ENCODE data around the gene TMEM89.

TMEM89 gene

GRCh38 chr3:48637305-48637704 lies 15.7 kb upstream of the TMEM89 start:
- Histone ChIP-seq H3K27ac (ENCODE audit: low read length) (no peak overlapping the region), H3K9me3 (ENCODE audit: control insufficient read depth, low read depth, low read length) (no peaks in the 10 kb centered on the region), H3K36me3 (ENCODE audit: control insufficient read depth, low read depth, low read length) (peaks cover 10% of the 10 kb centered on the region), H3K4me3 (ENCODE audit: low read length) (no peak overlapping the region), H3K9ac (ENCODE audit: low read length) (no peak overlapping the region), H3K27me3 (ENCODE audit: control insufficient read depth, insufficient read depth, low read length) (no peaks in the 10 kb centered on the region), H3K4me1 (ENCODE audit: control insufficient read depth, low read depth, low read length) (peaks cover 16% of the 10 kb centered on the region)

GRCh38 chr3:48636149-48636655 lies 14.6 kb upstream of the TMEM89 start:
- Histone ChIP-seq H3K4me3 (ENCODE audit: low read length) (peak overlapping the region; percentile 53), H3K9ac (ENCODE audit: low read length) (peak overlapping the region; percentile 61), H3K27me3 (ENCODE audit: control insufficient read depth, insufficient read depth, low read length) (no peaks in the 10 kb centered on the region), H3K4me1 (ENCODE audit: control insufficient read depth, low read depth, low read length) (peaks cover 16% of the 10 kb centered on the region), H3K9me3 (ENCODE audit: control insufficient read depth, low read depth, low read length) (no peaks in the 10 kb centered on the region), H3K27ac (ENCODE audit: low read length) (no peak overlapping the region), H3K36me3 (ENCODE audit: control insufficient read depth, low read depth, low read length) (peaks cover 19% of the 10 kb centered on the region)

GRCh38 chr3:48635222-48636021 lies 13.9 kb upstream of the TMEM89 start, which contains the start of gene SLC26A6:
SLC26A6 (minus strand) TSS chr3:48635461; CDS start chr3:48635393, 68 bp downstream.
- Histone ChIP-seq H3K9ac (ENCODE audit: low read length) (peak within 1 kb of the TSS; percentile 61), H3K9me3 (ENCODE audit: control insufficient read depth, low read depth, low read length) (no peaks in the 10 kb centered on the region), H3K4me1 (ENCODE audit: control insufficient read depth, low read depth, low read length) (peaks cover 16% of the 10 kb centered on the region), H3K27me3 (ENCODE audit: control insufficient read depth, insufficient read depth, low read length) (no peaks in the 10 kb centered on the region), H3K36me3 (ENCODE audit: control insufficient read depth, low read depth, low read length) (peaks cover 27% of the 10 kb centered on the region), H3K4me3 (ENCODE audit: low read length) (peak within 1 kb of the TSS; percentile 53), H3K27ac (ENCODE audit: low read length) (no peak within 1 kb of the TSS)

DNA sequence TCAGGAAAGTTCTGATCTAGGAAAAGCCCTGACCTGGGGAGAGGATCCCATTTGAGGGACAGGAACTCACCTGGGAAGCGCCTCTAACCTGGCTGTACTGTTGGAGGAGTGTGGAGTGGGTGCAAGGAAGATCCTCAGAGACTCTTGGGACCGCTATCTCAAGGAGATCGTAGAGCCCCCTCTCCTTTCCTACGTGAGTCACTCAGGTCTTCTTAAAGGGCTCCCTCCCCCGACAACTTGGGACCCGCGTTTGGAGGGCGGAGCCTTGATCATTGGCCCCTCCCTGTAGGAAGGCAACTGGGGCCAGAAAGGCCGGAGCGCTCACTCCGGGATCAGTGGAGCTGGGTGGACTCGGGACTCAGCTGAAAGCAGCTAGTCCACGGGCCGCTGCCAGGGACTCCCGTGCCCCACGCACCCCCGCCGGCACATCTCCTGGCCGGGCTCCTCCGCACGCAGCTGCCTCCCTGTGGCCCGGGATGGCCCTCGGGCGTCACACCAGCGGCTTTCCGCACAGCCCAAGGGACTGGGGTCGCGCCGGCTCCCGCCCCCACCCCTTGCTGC lies 13.2 kb upstream of the TMEM89 start:
- Histone ChIP-seq H3K27ac (ENCODE audit: low read length) (no peak overlapping the region), H3K4me3 (ENCODE audit: low read length) (peak overlapping the region; percentile 53)

GRCh38 chr3:48633743-48634142 lies 12.2 kb upstream of the TMEM89 start:
- peaks cover 16% of the 10 kb centered on the region for H3K4me1 ChIP-seq (ENCODE audit: control insufficient read depth, low read depth, low read length)
- H3K27me3 ChIP-seq (ENCODE audit: control insufficient read depth, insufficient read depth, low read length): no peaks in the 10 kb centered on the region
- peaks cover 34% of the 10 kb centered on the region for H3K36me3 ChIP-seq (ENCODE audit: control insufficient read depth, low read depth, low read length)
- no peak overlapping the region for H3K9ac ChIP-seq (ENCODE audit: low read length)
- H3K4me3 ChIP-seq (ENCODE audit: low read length): no peak overlapping the region
- H3K27ac ChIP-seq (ENCODE audit: low read length): no peak overlapping the region
- H3K9me3 ChIP-seq (ENCODE audit: control insufficient read depth, low read depth, low read length): no peaks in the 10 kb centered on the region

More for the DNA sequence above, 13.2 kb upstream of the TMEM89 start:
- peaks cover 34% of the 10 kb centered on the region for H3K36me3 ChIP-seq (ENCODE audit: control insufficient read depth, low read depth, low read length)
- peak overlapping the region; percentile 61 for H3K9ac ChIP-seq (ENCODE audit: low read length)
- H3K27me3 ChIP-seq (ENCODE audit: control insufficient read depth, insufficient read depth, low read length): no peaks in the 10 kb centered on the region
- H3K4me1 ChIP-seq (ENCODE audit: control insufficient read depth, low read depth, low read length): peaks cover 16% of the 10 kb centered on the region
- no peaks in the 10 kb centered on the region for H3K9me3 ChIP-seq (ENCODE audit: control insufficient read depth, low read depth, low read length)

DNA sequence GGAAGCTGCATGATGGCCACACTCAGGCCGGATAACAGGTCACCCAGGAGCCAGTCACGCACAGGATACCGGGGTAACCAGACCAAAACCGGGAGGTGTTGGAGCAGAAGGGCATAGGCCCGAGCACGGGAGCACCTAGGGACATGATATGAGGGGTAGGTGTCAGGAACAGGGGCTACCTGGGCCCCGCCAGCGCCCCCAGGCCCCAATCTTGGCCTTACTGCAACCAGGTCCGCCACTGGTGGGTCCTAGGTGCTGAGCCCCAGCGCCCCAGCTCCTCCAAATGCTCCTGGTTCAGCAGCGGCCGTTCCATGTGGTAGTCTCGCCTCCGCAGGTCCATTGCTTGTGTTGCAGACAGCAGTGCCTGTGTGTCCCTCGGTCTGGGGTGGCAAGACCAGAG lies 11.7 kb upstream of the TMEM89 start:
- peaks cover 16% of the 10 kb centered on the region for H3K4me1 ChIP-seq (ENCODE audit: control insufficient read depth, low read depth, low read length)
- no peaks in the 10 kb centered on the region for H3K27me3 ChIP-seq (ENCODE audit: control insufficient read depth, insufficient read depth, low read length)
- no peaks in the 10 kb centered on the region for H3K9me3 ChIP-seq (ENCODE audit: control insufficient read depth, low read depth, low read length)
- H3K9ac ChIP-seq (ENCODE audit: low read length): no peak overlapping the region
- no peak overlapping the region for H3K4me3 ChIP-seq (ENCODE audit: low read length)
- H3K36me3 ChIP-seq (ENCODE audit: control insufficient read depth, low read depth, low read length): peaks cover 36% of the 10 kb centered on the region
- H3K27ac ChIP-seq (ENCODE audit: low read length): no peak overlapping the region

- Histone ChIP-seq H3K4me1 (ENCODE audit: control insufficient read depth, low read depth, low read length) (peaks cover 12% of the 10 kb centered on the region), H3K4me3 (ENCODE audit: low read length) (no peak overlapping the region), H3K36me3 (ENCODE audit: control insufficient read depth, low read depth, low read length) (peaks cover 49% of the 10 kb centered on the region), H3K9me3 (ENCODE audit: control insufficient read depth, low read depth, low read length) (no peaks in the 10 kb centered on the region), H3K9ac (ENCODE audit: low read length) (no peak overlapping the region), H3K27ac (ENCODE audit: low read length) (no peak overlapping the region), H3K27me3 (ENCODE audit: control insufficient read depth, insufficient read depth, low read length) (no peaks in the 10 kb centered on the region)
Measured at GRCh38 chr3:48631516-48632448, 10.2 kb upstream of the TMEM89 start.

DNA sequence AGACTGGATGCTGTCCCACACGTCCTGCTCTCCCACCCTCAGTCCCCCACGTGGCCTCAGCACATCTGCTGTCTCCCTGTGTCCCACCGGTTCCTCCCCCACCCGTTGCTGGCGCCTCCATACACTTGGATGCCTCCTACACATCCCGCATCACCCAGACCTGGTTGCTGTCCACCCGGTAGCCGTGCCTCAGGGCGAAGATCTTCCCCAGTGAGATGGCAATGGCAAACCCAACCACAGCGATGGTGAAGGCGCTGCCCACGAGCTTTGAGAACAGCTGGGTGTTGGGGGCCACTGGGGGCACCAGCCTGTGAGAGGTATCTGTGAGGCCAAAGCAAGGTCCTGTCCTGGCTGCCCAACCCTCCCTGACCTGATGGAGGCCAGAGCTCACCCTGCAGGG lies 9.3 kb upstream of the TMEM89 start:
- Histone ChIP-seq H3K9me3 (ENCODE audit: control insufficient read depth, low read depth, low read length) (no peaks in the 10 kb centered on the region), H3K4me1 (ENCODE audit: control insufficient read depth, low read depth, low read length) (peaks cover 4% of the 10 kb centered on the region), H3K4me3 (ENCODE audit: low read length) (no peak overlapping the region), H3K27me3 (ENCODE audit: control insufficient read depth, insufficient read depth, low read length) (no peaks in the 10 kb centered on the region), H3K9ac (ENCODE audit: low read length) (no peak overlapping the region), H3K27ac (ENCODE audit: low read length) (no peak overlapping the region), H3K36me3 (ENCODE audit: control insufficient read depth, low read depth, low read length) (peaks cover 57% of the 10 kb centered on the region)

DNA sequence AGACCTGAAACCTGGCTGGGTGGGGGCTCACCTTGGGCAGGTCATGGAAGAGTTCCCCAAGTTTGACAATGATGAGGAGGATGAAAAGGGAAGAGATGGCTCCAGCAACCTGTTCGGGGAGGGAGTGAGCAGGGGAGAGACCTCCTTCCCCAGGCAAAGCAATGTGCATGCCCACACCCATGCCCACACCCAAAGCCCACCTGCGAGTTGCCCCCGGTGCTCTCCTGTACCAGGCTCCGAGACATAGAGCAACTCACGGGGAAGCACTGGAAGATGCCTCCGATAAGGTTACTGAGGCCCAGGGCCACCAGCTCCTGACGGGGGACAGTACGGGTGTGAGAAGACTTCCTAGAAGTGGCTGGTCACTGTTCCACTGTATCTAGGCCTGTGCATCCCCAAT lies 8.8 kb upstream of the TMEM89 start:
- Histone ChIP-seq H3K9me3 (ENCODE audit: control insufficient read depth, low read depth, low read length) (no peaks in the 10 kb centered on the region), H3K27me3 (ENCODE audit: control insufficient read depth, insufficient read depth, low read length) (no peaks in the 10 kb centered on the region), H3K4me3 (ENCODE audit: low read length) (no peak overlapping the region), H3K9ac (ENCODE audit: low read length) (no peak overlapping the region), H3K27ac (ENCODE audit: low read length) (no peak overlapping the region), H3K36me3 (ENCODE audit: control insufficient read depth, low read depth, low read length) (peaks cover 60% of the 10 kb centered on the region), H3K4me1 (ENCODE audit: control insufficient read depth, low read depth, low read length) (peaks cover 4% of the 10 kb centered on the region)

DNA sequence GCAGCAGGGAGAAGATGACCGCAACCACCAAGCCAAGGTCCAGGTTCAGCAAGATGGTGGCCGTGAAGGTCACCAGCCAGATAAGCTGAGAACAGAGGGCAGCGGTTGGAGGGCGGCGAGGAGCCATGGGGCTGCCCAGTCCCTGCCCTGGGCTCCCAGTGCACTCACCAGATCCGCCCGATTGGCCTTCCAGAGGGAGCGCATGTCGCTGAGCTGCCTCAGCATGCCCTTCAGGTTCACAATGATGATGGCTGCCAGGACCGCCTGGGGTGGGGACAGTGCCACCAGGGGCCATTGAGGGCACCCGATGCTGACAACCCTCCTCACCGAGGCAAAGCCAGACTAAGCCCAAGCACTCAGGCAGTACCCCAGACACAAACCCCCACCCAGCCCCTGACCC lies 8.3 kb upstream of the TMEM89 start:
- Histone ChIP-seq H3K9ac (ENCODE audit: low read length) (no peak overlapping the region), H3K4me1 (ENCODE audit: control insufficient read depth, low read depth, low read length) (peaks cover 4% of the 10 kb centered on the region), H3K36me3 (ENCODE audit: control insufficient read depth, low read depth, low read length) (peaks cover 65% of the 10 kb centered on the region)

More for the DNA sequence above, 8.3 kb upstream of the TMEM89 start:
- Histone ChIP-seq H3K27me3 (ENCODE audit: control insufficient read depth, insufficient read depth, low read length) (no peaks in the 10 kb centered on the region), H3K27ac (ENCODE audit: low read length) (no peak overlapping the region), H3K9me3 (ENCODE audit: control insufficient read depth, low read depth, low read length) (no peaks in the 10 kb centered on the region), H3K4me3 (ENCODE audit: low read length) (no peak overlapping the region)
